ENCODE data around the gene UCK2.

GRCh38 chr1:165954940-165955339 is 127.5 kb downstream of the UCK2 start:
- TF ChIP-seq CTCF (IDR thresholded peaks at IDR 0.05; ENCODE audit: low read length) = no peak
- no peak for TF ChIP-seq EZH2phosphoT487 (IDR thresholded peaks at IDR 0.05; ENCODE audit: low read length)
- TF ChIP-seq EZH2 (optimal IDR thresholded peaks at IDR 0.05; ENCODE audit: low read depth, low read length) = no peak

Measured in MM.1S (cell line).